ENCODE measurements around the gene CPA1.

Gene CPA1

GRCh38 chr7:130421684-130422083 lies 41.4 kb downstream of the CPA1 start:
- Histone ChIP-seq H3K4me3 (replicated peaks; ENCODE audit: insufficient read depth, low read length) (no peak overlapping the region), H3K27ac (replicated peaks) (no peak overlapping the region), H3K27me3 (ENCODE audit: insufficient read depth, poor library complexity, severe bottlenecking) (no peaks in the 10 kb centered on the region)
- peak in 1 of 2 experiments; percentile 27 for DNase-seq (ENCODE audit: low read depth in 1 of 2, low spot score in 1 of 2)
- TF ChIP-seq, protein P1, sequence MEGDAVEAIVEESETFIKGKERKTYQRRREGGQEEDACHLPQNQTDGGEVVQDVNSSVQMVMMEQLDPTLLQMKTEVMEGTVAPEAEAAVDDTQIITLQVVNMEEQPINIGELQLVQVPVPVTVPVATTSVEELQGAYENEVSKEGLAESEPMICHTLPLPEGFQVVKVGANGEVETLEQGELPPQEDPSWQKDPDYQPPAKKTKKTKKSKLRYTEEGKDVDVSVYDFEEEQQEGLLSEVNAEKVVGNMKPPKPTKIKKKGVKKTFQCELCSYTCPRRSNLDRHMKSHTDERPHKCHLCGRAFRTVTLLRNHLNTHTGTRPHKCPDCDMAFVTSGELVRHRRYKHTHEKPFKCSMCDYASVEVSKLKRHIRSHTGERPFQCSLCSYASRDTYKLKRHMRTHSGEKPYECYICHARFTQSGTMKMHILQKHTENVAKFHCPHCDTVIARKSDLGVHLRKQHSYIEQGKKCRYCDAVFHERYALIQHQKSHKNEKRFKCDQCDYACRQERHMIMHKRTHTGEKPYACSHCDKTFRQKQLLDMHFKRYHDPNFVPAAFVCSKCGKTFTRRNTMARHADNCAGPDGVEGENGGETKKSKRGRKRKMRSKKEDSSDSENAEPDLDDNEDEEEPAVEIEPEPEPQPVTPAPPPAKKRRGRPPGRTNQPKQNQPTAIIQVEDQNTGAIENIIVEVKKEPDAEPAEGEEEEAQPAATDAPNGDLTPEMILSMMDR (IDR thresholded peaks at IDR 0.05; ENCODE audit: insufficient read depth, low read length): no peak
- TF ChIP-seq REST (IDR thresholded peaks at IDR 0.05; ENCODE audit: insufficient replicate concordance, low read depth) (no peak), SPI1 (IDR thresholded peaks at IDR 0.05; ENCODE audit: borderline replicate concordance, low read depth) (no peak), POLR2AphosphoS5 (IDR thresholded peaks at IDR 0.05; ENCODE audit: low read depth) (no peak), GABPA (IDR thresholded peaks at IDR 0.05; ENCODE audit: low read depth) (no peak)

DNA sequence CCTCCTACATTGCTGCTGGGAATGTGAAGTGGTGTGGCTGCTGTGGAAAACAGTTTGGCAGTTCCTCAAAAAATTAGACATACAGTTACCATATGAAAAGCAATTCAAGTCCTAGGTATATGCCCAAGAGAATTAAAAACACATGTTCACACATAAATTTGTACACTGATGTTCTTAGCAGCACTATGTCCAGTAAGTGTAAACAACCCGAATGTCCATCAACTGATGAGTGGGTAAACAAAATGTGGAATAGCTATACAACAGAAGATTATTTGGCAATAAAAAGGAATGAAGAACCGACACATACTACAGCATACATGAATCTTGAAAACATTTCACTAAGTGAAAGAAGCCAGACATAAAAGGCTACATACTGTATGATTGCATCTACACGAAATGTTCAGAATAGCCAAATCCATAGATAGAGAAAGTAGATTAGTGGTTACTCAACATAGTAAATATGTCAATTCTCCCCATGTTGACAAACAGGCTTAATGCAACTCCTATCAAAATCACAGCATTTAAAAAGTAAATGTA lies 43.3 kb downstream of the CPA1 start:
- H3K4me3 ChIP-seq (replicated peaks; ENCODE audit: insufficient read depth, low read length): no peak overlapping the region
- H3K27ac ChIP-seq (replicated peaks): no peak overlapping the region
- TF ChIP-seq POLR2AphosphoS5 (IDR thresholded peaks at IDR 0.05; ENCODE audit: low read depth) (no peak), SPI1 (IDR thresholded peaks at IDR 0.05; ENCODE audit: borderline replicate concordance, low read depth) (peak; percentile 39; the same call in 1 of the 2 replicates)
- no peak for DNase-seq (ENCODE audit: low read depth in 1 of 2, low spot score in 1 of 2)
- H3K27me3 ChIP-seq (ENCODE audit: insufficient read depth, poor library complexity, severe bottlenecking): no peaks in the 10 kb centered on the region

DNA sequence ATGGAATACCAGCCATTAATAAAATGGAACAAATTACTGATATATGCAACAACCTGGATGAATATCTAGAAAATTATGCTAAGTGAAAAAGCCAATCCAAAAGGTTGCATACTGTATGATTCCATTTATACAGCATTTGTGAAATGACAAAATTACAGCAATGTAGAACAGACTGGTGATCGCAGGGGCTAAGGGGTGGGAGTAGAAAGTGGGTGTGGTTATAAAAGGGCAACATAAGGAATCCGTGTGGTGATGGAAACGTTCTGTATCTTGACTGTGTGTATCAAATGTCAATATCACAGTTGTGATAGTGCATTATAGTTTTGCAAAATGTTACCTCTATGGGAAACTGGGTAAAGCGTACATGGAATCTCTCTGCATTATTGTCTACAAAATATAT lies 45.5 kb downstream of the CPA1 start:
- TF ChIP-seq POLR2AphosphoS5 (IDR thresholded peaks at IDR 0.05; ENCODE audit: low read depth) (no peak), GABPA (IDR thresholded peaks at IDR 0.05; ENCODE audit: low read depth) (no peak), REST (IDR thresholded peaks at IDR 0.05; ENCODE audit: insufficient replicate concordance, low read depth) (no peak), SPI1 (IDR thresholded peaks at IDR 0.05; ENCODE audit: borderline replicate concordance, low read depth) (no peak)
- TF ChIP-seq, protein P1 (IDR thresholded peaks at IDR 0.05; ENCODE audit: insufficient read depth, low read length): no peak
- DNase-seq (ENCODE audit: low read depth in 1 of 2, low spot score in 1 of 2): no peak
- Histone ChIP-seq H3K27ac (replicated peaks) (no peak overlapping the region), H3K4me3 (replicated peaks; ENCODE audit: insufficient read depth, low read length) (no peak overlapping the region), H3K27me3 (ENCODE audit: insufficient read depth, poor library complexity, severe bottlenecking) (no peaks in the 10 kb centered on the region)

DNA sequence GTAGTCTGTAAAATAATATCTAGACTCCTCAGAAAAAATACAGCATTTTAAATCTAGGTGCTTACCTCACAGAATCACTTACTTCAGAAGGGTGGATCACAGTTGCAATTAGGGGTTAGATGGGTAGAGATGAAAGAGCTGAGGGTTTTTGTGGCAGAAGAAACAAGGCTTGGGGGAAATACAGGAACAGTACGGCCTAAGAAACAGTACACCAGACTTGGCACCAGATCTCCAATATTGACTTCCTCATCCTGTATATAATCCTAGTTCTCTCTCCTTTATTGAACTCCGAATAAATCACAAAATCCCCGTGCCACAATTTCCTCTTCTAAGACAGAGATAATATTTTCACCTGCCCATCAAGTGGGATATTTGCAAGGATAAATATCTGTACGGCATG lies 46.3 kb downstream of the CPA1 start:
- TF ChIP-seq SPI1 (IDR thresholded peaks at IDR 0.05; ENCODE audit: borderline replicate concordance, low read depth) (peak; percentile 78), POLR2AphosphoS5 (IDR thresholded peaks at IDR 0.05; ENCODE audit: low read depth) (no peak)
- no peak overlapping the region for H3K27ac ChIP-seq (replicated peaks)
- H3K4me3 ChIP-seq (replicated peaks; ENCODE audit: insufficient read depth, low read length): no peak overlapping the region
- H3K27me3 ChIP-seq (ENCODE audit: insufficient read depth, poor library complexity, severe bottlenecking): no peaks in the 10 kb centered on the region
- no peak for DNase-seq (ENCODE audit: low read depth in 1 of 2, low spot score in 1 of 2)

DNA sequence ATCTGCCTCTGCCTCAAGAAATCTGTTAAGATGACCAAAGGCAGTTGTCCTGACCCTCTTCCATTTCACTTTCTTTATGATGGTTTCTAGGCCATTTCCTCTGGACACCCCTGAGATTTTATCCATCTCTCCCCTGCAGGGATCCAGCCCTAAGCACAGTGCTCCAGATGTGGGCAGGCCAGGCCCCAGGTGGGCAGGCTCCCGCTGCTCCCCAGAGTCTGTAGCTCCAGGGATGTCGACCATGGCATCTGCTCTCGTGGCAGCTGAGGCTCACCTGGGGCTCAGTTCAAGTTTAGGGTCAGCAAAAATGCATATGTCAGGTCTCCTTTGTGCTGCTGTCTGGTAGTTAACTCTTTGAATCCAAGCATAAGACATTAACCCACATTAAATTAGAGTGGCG lies 48.7 kb downstream of the CPA1 start:
- no peak overlapping the region for H3K4me3 ChIP-seq (replicated peaks; ENCODE audit: insufficient read depth, low read length)
- H3K27ac ChIP-seq (replicated peaks): no peak overlapping the region
- DNase-seq (ENCODE audit: low read depth in 1 of 2, low spot score in 1 of 2): no peak
- TF ChIP-seq GABPA (IDR thresholded peaks at IDR 0.05; ENCODE audit: low read depth) (no peak), POLR2AphosphoS5 (IDR thresholded peaks at IDR 0.05; ENCODE audit: low read depth) (no peak), SPI1 (IDR thresholded peaks at IDR 0.05; ENCODE audit: borderline replicate concordance, low read depth) (no peak), REST (IDR thresholded peaks at IDR 0.05; ENCODE audit: insufficient replicate concordance, low read depth) (no peak)
- TF ChIP-seq, protein P1 (IDR thresholded peaks at IDR 0.05; ENCODE audit: insufficient read depth, low read length): no peak
- no peaks in the 10 kb centered on the region for H3K27me3 ChIP-seq (ENCODE audit: insufficient read depth, poor library complexity, severe bottlenecking)

Measured in HL-60 (cell line).